Measurements from ENCODE around the gene CFAP210. TPM values are rescaled to one million over a fixed set of nuclear protein-coding genes. Genes with fewer than 3 reads are reported as not detected.

The CFAP210 gene
- total RNA-seq, 3 donors from 2014 or later: 0.66 to 3.4 TPM; not detected in 1

DNA sequence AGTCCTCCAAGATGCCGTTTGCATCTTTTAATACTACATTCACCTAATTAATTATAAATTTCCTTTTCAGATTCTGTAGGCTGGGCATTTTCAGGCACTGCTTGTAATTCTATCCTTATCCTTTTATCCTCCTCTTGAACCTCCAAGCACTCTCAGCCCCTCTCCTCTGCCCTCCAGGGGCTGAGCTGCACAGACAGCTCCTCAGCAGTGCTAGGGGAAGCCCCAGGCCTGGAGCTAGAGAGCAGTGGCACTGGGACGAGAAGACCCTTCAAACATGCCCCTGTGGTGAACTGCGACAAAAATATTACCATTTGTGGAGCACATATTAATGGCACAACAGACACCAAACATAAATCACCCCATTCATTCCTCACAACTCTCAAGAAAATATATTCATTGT is 32.9 kb downstream of the CFAP210 start:
- Histone ChIP-seq H3K9me3 (no peaks in the 10 kb centered on the region), H3K27me3 (no peaks in the 10 kb centered on the region), H3K27ac (no peak overlapping the region), H3K4me1 (no peaks in the 10 kb centered on the region), H3K4me3 (no peak overlapping the region), H3K36me3 (no peaks in the 10 kb centered on the region)
- DNase-seq (ENCODE audit: low spot score in 2 of 2): no peak
- no peak for TF ChIP-seq POLR2A (IDR thresholded peaks at IDR 0.05)
- TF ChIP-seq, protein P1, sequence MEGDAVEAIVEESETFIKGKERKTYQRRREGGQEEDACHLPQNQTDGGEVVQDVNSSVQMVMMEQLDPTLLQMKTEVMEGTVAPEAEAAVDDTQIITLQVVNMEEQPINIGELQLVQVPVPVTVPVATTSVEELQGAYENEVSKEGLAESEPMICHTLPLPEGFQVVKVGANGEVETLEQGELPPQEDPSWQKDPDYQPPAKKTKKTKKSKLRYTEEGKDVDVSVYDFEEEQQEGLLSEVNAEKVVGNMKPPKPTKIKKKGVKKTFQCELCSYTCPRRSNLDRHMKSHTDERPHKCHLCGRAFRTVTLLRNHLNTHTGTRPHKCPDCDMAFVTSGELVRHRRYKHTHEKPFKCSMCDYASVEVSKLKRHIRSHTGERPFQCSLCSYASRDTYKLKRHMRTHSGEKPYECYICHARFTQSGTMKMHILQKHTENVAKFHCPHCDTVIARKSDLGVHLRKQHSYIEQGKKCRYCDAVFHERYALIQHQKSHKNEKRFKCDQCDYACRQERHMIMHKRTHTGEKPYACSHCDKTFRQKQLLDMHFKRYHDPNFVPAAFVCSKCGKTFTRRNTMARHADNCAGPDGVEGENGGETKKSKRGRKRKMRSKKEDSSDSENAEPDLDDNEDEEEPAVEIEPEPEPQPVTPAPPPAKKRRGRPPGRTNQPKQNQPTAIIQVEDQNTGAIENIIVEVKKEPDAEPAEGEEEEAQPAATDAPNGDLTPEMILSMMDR (IDR thresholded peaks at IDR 0.05): no peak
- no peak for TF ChIP-seq POLR2AphosphoS5 (IDR thresholded peaks at IDR 0.05)
- intact Hi-C loops (cut with DNase I; ENCODE audit: low total_unique reads): no loop called here

DNA sequence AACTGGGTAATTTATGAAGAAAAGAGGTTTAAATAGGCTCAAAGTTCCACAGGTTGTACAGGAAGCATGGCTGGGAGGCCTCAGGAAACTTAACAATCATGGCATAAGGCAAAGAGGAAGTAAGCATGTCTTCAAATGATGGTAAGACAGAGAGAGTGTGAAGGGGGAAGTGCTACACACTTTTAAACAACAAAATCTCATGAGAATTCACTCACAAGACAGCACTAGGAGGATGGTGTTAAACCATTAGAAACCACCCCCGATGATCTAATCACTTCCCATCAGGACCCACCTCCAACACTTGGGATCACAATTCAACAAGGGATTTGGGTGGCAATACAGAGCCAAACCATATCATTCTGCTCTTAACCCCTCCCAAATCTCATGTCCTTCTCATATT is 34.9 kb downstream of the CFAP210 start:
- intact Hi-C loops (cut with DNase I; ENCODE audit: low total_unique reads): no loop called here
- no peak for DNase-seq (ENCODE audit: low spot score in 2 of 2)
- H3K9me3 ChIP-seq: no peaks in the 10 kb centered on the region
- no peaks in the 10 kb centered on the region for H3K36me3 ChIP-seq
- H3K4me3 ChIP-seq: no peak overlapping the region
- H3K27me3 ChIP-seq: no peaks in the 10 kb centered on the region
- H3K27ac ChIP-seq: no peak overlapping the region
- TF ChIP-seq POLR2AphosphoS5 (IDR thresholded peaks at IDR 0.05): no peak
- TF ChIP-seq, protein P1 (IDR thresholded peaks at IDR 0.05): no peak
- TF ChIP-seq POLR2A (IDR thresholded peaks at IDR 0.05): no peak
- no peaks in the 10 kb centered on the region for H3K4me1 ChIP-seq

- TF ChIP-seq POLR2AphosphoS5 (IDR thresholded peaks at IDR 0.05): no peak
- no peak for TF ChIP-seq POLR2A (IDR thresholded peaks at IDR 0.05)
- TF ChIP-seq, protein P1 (IDR thresholded peaks at IDR 0.05): no peak
- no peaks in the 10 kb centered on the region for H3K36me3 ChIP-seq
- intact Hi-C loops (cut with DNase I; ENCODE audit: low total_unique reads): no loop called here
- H3K4me3 ChIP-seq: no peak overlapping the region
- no peaks in the 10 kb centered on the region for H3K4me1 ChIP-seq
- H3K27ac ChIP-seq: no peak overlapping the region
- H3K9me3 ChIP-seq: no peaks in the 10 kb centered on the region
- no peak for DNase-seq (ENCODE audit: low spot score in 2 of 2)
- H3K27me3 ChIP-seq: no peaks in the 10 kb centered on the region
These were observed 35.3 kb downstream of the CFAP210 start for GRCh38 chr2:169658877-169659276.

DNA sequence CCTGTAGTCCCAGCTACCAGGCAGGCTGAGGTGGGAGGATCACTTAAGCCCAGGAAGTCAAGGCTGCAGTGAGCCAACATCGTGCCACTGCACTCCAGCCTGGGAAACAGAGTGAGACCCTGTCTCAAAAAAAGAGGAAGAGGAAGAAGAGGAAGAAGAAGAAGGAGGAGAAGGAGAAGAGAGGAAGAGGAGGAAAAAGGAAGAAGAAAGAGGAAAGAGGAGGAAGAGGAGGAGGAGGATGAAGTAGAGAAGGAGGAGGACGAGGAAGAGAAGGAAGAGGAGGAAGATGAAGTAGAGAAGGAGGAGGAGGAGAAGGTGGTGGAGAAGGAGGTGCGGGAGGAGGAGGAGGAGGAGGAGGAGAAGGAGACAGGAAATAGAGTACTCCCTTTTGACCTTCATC is 38.0 kb downstream of the CFAP210 start:
- no peaks in the 10 kb centered on the region for H3K9me3 ChIP-seq
- no peaks in the 10 kb centered on the region for H3K36me3 ChIP-seq
- TF ChIP-seq POLR2AphosphoS5 (IDR thresholded peaks at IDR 0.05) (no peak), POLR2A (IDR thresholded peaks at IDR 0.05) (no peak)
- TF ChIP-seq, protein P1 (IDR thresholded peaks at IDR 0.05): no peak
- H3K4me3 ChIP-seq: no peak overlapping the region
- H3K27ac ChIP-seq: no peak overlapping the region
- intact Hi-C loops (cut with DNase I; ENCODE audit: low total_unique reads): no loop called here
- H3K27me3 ChIP-seq: no peaks in the 10 kb centered on the region
- no peaks in the 10 kb centered on the region for H3K4me1 ChIP-seq
- DNase-seq (ENCODE audit: low spot score in 2 of 2): no peak

- Histone ChIP-seq H3K36me3 (no peaks in the 10 kb centered on the region), H3K4me1 (no peaks in the 10 kb centered on the region), H3K4me3 (no peak overlapping the region), H3K27ac (no peak overlapping the region), H3K27me3 (no peaks in the 10 kb centered on the region), H3K9me3 (no peaks in the 10 kb centered on the region)
- intact Hi-C loops (cut with DNase I; ENCODE audit: low total_unique reads): no loop called here
- no peak for TF ChIP-seq POLR2A (IDR thresholded peaks at IDR 0.05)
- no peak for TF ChIP-seq POLR2AphosphoS5 (IDR thresholded peaks at IDR 0.05)
- TF ChIP-seq, protein P1 (IDR thresholded peaks at IDR 0.05): no peak
- DNase-seq (ENCODE audit: low spot score in 2 of 2): no peak
These were observed 40.6 kb downstream of the CFAP210 start for GRCh38 chr2:169653636-169654035.

Measured in breast epithelium (tissue), 4 donors.